Islet of Langerhans (tissue), 1 donor: ENCODE data around the gene MRPS18C.
"Not testable (repeated sequence)": the region's sequence is repeated elsewhere in the genome, so short reads cannot be mapped to it uniquely, and the experiment has no call there.

Experiments
- FAIRE-seq: peaks from one replicate; lab custom pipeline; 2011; peaks lifted over from hg19 to GRCh38; lab: Jason Lieb, UNC

MRPS18C gene

GRCh38 chr4:83498187-83498586, 42.3 kb downstream of the MRPS18C start:
- FAIRE-seq, result no peak

DNA sequence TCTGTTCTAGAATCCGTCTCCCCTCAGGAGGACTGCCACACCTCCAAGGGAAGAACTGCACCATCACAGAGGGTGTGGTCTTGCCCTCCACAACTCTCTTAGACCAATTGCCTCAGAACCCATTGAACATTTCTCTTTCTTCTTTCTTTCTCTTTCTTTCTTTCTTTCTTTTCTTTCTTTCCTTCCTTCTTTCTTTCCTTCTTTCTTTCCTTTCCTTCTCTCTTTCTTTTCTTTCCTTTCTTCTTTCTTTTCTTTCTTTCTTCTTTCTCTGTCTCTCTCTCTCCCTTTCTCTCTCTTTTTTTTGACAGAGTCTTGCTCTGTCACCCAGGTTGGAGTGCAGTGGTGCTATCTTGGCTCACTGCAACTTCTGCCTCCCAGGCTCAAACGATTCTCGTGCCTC, 45.8 kb downstream of the MRPS18C start:
- not testable (repeated sequence) for FAIRE-seq

DNA sequence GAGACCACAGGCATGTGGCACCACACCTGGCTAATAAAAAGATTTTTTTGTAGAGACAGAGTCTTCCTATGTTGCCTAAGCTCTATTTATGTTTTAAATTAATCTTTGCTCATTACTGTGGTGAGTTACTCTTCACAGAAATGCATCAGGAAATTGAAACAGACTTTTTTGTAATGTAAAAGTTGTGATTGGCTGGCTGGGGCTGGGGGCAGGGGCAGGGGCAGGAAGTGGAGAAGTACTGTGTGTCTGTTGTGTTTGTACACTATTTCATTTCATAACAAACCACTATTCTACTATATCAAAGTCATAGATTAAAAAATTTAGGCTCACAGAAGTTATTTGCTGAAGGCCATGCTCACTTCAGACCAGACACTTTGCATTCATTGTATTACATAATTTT, 48.1 kb downstream of the MRPS18C start:
- FAIRE-seq, result no peak

- FAIRE-seq, result no peak
Measured at GRCh38 chr4:83504503-83504902, 48.6 kb downstream of the MRPS18C start.

DNA sequence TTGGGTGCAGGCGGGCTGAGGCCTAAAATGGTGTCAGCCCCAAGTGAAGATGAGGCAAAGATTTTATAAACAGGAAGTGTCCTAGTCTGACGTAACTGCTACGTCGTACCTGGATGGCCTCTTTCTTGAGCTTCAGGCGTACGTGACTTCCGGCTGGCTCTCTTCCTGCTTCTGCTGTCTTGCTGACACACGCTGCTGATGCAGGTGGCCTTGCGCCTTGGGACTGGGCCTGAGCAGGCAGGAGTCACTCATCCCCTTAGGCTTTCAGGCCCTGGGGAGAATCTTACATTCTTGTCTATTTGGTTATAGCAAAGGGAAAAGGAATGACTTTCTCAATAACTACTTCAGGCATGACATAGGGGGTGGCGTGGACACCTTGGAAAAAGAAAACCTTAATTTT, 49.1 kb downstream of the MRPS18C start:
- FAIRE-seq, result no peak

- FAIRE-seq, result not testable (repeated sequence)
Measured at GRCh38 chr4:83509156-83509585, 53.3 kb downstream of the MRPS18C start.

- FAIRE-seq, result no peak
Measured at GRCh38 chr4:83510442-83510841, 54.6 kb downstream of the MRPS18C start.
